GM06990 (cell line): ENCODE data around the gene CENPA.
"Not testable (repeated sequence)": the region's sequence is repeated elsewhere in the genome, so short reads cannot be mapped to it uniquely, and the experiment has no call there.

Experiments used
- DNase-seq: peaks from one replicate; pipeline ENCODE4 v3.0.0-alpha.2; 2011; ENCODE audit not compliant: insufficient read length; ENCODE audit errors: extremely low read depth
- H3K27me3 ChIP-seq: replicated peaks from 2 replicates; pipeline ENCODE4 v1.6.0; 2011; ENCODE audit warnings: low read length; ENCODE audit not compliant: control insufficient read depth, insufficient read depth
- H3K36me3 ChIP-seq: 2 replicates; pipeline ENCODE4 v1.5.1; 2011; ENCODE audit warnings: low read length; ENCODE audit not compliant: control insufficient read depth, insufficient read depth
- H3K4me3 ChIP-seq: replicated peaks from 2 replicates; pipeline ENCODE4 v1.5.1; 2011; ENCODE audit warnings: low read depth, mild to moderate bottlenecking, control low read depth, low read length
- CTCF ChIP-seq: IDR thresholded peaks from 2 replicates; pipeline ENCODE4 v1.5.1; 2011; ENCODE audit warnings: low read length, control low read depth, mild to moderate bottlenecking, inconsistent platforms; ENCODE audit not compliant: insufficient read depth, poor library complexity, severe bottlenecking

CENPA gene

GRCh38 chr2:26756337-26756736, 29.5 kb upstream of the CENPA start:
- no peak for DNase-seq
- no peak overlapping the region for H3K4me3 ChIP-seq
- no peaks in the 10 kb centered on the region for H3K36me3 ChIP-seq
- H3K27me3 ChIP-seq = no peaks in the 10 kb centered on the region
- no peak for TF ChIP-seq CTCF

GRCh38 chr2:26757873-26758789, 27.7 kb upstream of the CENPA start:
- DNase-seq = no peak
- Histone ChIP-seq H3K36me3 (no peaks in the 10 kb centered on the region), H3K27me3 (no peaks in the 10 kb centered on the region), H3K4me3 (no peak overlapping the region)
- no peak for TF ChIP-seq CTCF

GRCh38 chr2:26758790-26759321, 27.0 kb upstream of the CENPA start:
- DNase-seq = no peak
- Histone ChIP-seq H3K4me3 (no peak overlapping the region), H3K36me3 (no peaks in the 10 kb centered on the region), H3K27me3 (no peaks in the 10 kb centered on the region)
- no peak for TF ChIP-seq CTCF

- no peak for DNase-seq
- no peak for TF ChIP-seq CTCF
- H3K4me3 ChIP-seq = no peak overlapping the region
- H3K27me3 ChIP-seq = no peaks in the 10 kb centered on the region
- H3K36me3 ChIP-seq = no peaks in the 10 kb centered on the region
Measured at GRCh38 chr2:26759845-26760244, 26.0 kb upstream of the CENPA start.

GRCh38 chr2:26760991-26761390, 24.9 kb upstream of the CENPA start:
- not testable (repeated sequence) for H3K27me3 ChIP-seq, DNase-seq, H3K4me3 ChIP-seq, H3K36me3 ChIP-seq

- no peak for TF ChIP-seq CTCF
Measured at GRCh38 chr2:26763019-26763418, 22.8 kb upstream of the CENPA start.

More at GRCh38 chr2:26763019-26763418, 22.8 kb upstream of the CENPA start:
- no peaks in the 10 kb centered on the region; the same call in none of the 2 replicates for H3K36me3 ChIP-seq
- DNase-seq = no peak
- no peaks in the 10 kb centered on the region for H3K27me3 ChIP-seq
- H3K4me3 ChIP-seq = no peak overlapping the region
